Kasumi-1 (cell line): ENCODE results near the gene LOXL3.

ENCODE experiments used
- DNase-seq, 2 experiments: peaks; one replicate each; lab custom pipeline; 2025; lab: John Stamatoyannopoulos, UW

Gene LOXL3

GRCh38 chr2:74550231-74550630 lies 3.5 kb downstream of the LOXL3 start:
- no peak for DNase-seq

- DNase-seq: no peak
These were observed 4.6 kb downstream of the LOXL3 start for GRCh38 chr2:74548900-74549826.

- no peak for DNase-seq
These were observed 5.3 kb downstream of the LOXL3 start for GRCh38 chr2:74548285-74548899.

DNA sequence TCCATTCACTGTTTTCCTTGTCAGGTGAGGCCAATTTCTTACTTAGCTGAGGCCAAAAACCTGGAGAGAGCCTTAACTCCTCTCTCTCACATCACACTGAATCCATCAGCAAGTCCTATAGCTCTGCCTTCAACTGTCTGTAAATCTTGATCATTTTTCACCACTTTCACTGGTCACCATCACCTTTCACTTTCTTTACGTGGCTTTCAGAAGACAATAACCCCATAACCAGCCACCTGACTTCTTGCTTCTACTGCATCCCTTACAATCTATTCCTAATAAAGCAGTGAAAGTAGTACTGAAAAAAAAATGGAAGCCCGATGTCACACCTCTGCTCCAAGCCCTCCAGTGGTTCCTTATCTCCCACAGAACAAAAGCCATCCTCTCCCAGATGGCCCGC lies 7.7 kb downstream of the LOXL3 start:
- no peak for DNase-seq

DNA sequence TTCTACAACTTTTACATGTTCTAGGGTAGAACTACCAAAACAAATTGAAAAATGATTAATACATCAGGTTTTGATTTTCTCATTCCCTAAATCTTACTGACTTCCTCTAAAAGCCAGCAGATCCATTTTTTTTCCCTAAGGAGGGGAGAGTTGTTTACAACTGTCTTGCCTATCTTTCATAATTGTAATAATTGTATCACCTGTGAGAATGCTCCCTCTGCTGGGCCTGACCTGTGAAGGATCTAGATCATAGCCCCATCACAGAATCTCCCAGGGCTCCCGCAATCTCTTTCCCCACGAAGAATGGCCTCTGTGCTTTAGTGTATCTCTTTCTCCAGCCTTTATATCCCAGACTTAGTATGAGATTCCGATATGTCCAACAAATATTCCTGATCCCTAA lies 9.1 kb downstream of the LOXL3 start:
- DNase-seq: no peak

DNA sequence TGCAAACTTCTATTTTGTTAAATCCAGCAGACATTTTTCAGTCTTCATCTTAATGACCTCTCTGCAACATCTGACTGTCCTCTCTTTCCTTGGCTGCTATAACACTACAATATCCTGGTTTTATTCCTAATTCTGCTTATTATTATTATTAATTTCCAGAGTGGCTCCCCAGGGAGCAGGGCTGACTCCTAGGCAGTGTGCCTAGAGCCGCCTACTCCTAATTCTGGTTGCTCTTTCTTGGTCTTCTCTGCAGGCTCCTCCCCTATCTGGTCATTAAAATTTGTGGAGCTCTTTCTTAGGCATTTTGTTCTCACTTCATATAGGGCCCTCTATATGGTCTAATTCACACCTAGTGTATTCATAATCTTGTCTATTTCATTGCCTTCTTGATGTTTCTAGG lies 10.8 kb downstream of the LOXL3 start:
- no peak for DNase-seq

- DNase-seq: no peak
These were observed 13.5 kb downstream of the LOXL3 start for GRCh38 chr2:74540291-74540690.

GRCh38 chr2:74538881-74539339 lies 14.8 kb downstream of the LOXL3 start:
- DNase-seq: no peak

DNA sequence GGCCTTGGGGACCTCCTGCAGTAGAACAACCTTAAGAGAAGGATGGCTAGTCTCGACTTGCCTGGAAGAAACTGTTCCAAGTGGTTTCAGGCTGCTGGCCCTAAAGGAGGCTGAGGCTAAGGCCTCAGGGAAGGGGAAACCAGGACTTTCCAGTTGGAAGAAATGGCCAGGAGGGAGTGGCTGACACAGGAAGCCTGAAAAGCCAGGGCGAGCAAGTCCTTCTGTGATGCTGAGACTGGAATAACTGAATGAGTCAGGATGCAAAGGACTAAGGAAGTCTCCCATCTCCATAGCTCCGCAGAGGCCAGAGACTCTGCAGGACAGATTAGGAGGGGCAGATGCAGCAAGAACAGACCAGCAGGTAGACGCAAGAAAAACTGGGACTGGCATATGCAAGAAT lies 16.6 kb downstream of the LOXL3 start:
- no peak for DNase-seq

DNA sequence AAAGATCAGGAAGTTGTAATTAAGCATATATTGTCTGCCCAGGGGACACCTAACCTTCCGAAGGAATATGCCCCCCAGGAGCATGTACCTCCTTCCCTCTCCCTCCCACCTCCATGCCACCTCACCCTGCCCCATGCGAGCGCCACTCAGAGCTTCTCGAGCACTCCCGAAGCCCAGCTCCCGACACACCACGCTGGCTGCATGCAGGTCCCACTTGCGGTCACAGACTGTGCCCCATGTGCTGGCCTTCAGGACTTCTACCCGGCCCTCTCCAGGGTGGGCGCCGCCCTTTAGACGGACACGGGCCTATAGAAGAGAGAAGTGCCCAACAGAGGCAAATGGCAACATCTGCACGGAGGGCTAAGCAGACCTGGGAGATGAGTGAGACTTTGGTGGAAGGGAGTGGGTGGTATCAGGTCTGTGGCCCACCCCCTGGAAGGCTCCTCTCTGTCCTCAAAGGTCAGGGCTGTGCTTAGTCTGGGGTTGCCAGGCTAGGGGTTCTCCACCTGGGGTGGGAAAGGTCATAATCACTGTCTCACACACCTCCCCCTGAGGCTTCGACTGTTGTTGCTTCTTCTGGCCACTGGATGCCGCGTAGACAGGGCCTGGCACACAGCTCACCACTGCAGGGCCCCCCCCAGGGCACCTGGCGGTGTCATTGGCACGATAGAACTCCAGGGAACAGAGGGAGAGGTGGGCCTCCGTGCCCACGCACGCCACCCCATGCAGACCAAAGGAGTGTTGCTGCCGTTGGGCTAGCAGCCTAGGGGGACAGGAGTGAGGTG lies 17.4 kb downstream of the LOXL3 start:
- DNase-seq: no peak

- DNase-seq: no peak
These were observed 18.2 kb downstream of the LOXL3 start for GRCh38 chr2:74535440-74535965.

DNA sequence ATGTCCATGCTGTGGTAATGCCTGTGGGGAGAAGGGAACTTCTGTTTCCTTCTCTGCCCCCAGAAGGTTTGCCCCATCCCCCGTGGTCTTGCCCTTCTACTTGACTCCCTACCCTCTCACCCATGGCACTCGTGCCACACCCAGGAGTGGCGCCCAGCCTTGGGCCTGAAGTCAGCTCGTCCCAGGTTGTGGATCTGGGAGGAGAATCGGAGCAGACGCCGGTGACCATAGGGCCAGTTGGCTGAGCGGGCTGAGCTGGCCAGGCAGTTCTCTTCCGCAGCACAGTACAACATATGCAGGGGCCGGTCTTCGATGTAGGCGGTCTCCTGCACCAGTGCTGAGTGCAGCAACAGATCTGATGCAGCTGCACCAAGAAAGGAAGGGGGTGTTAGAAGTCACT lies 19.3 kb downstream of the LOXL3 start:
- DNase-seq: no peak

DNA sequence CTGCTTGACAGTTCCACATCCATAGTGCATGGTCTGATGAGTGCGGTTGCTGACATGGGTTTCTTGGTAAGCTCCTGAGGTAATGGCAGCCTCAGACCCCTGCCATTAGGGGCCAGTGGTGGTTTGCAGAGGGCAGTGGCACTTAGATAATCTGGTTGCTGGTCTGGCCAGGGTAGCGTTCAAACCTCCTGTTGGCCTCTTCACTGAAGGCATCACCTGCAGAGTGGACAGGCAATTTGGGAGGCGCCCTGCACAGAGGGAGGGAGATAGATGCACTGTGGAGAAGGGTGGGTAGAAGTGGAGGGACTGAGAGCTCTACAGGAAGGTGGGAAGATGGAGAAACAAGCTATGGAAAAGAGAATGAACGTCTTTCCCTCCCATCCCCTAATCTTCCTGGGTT lies 20.3 kb downstream of the LOXL3 start:
- DNase-seq: no peak

- DNase-seq: peak; percentile 45 to 66
These were observed 21.5 kb downstream of the LOXL3 start for GRCh38 chr2:74532222-74532621.

DNA sequence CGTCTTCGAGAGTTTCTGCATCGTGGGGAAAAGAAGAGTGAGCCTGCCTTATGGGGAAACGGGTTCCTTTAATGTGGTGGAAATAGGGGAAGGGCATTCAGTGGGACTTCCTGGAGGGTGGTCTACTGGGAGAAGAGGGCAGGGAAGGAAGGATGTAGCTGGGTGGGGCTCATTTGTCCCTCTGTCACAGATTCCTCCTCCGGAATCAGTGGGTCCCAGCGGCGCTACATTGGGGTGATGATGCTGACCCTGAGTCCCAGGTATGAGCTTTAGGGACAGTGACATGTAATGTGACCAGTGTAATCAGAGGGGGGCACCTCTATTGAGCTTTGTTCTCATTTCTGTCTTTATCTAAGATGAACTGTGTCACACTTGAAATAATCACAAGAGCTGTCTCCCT lies 22.1 kb downstream of the LOXL3 start:
- no peak for DNase-seq

DNA sequence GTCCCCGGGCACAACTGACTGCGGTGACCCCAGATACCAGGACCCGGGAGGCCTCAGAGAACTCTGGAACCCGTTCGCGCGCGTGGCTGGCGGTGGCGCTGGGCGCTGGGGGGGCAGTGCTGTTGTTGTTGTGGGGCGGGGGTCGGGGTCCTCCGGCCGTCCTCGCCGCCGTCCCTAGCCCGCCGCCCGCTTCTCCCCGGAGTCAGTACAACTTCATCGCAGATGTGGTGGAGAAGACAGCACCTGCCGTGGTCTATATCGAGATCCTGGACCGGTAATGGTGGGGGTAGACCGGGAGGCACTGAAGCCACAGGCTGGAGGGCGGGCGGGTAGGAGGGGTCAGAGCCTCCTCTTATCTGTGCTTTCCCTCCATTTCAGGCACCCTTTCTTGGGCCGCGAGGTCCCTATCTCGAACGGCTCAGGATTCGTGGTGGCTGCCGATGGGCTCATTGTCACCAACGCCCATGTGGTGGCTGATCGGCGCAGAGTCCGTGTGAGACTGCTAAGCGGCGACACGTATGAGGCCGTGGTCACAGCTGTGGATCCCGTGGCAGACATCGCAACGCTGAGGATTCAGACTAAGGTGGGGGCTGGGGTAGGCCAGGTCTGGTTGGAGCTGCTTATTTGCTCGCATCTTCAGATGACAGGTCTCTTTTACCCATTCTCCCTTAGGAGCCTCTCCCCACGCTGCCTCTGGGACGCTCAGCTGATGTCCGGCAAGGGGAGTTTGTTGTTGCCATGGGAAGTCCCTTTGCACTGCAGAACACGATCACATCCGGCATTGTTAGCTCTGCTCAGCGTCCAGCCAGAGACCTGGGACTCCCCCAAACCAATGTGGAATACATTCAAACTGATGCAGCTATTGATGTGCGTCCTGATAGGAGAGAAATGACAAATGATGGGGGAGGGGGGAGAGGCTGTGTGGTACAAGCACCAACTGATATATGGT lies 23.2 kb downstream of the LOXL3 start:
- peak; percentile 51 to 54 for DNase-seq

- DNase-seq: peak; percentile 97
These were observed 24.1 kb downstream of the LOXL3 start, which contains the start of the genes AUP1 and HTRA2 for GRCh38 chr2:74529357-74530238. Gene AUP1, minus strand, starts transcription at chr2:74529706. Its CDS starts 77 bp downstream, at chr2:74529629. Gene HTRA2, plus strand, starts transcription at chr2:74529933. Its CDS starts 74 bp downstream, at chr2:74530007.

- DNase-seq: no peak
These were observed 25.0 kb downstream of the LOXL3 start for GRCh38 chr2:74528600-74529356.

DNA sequence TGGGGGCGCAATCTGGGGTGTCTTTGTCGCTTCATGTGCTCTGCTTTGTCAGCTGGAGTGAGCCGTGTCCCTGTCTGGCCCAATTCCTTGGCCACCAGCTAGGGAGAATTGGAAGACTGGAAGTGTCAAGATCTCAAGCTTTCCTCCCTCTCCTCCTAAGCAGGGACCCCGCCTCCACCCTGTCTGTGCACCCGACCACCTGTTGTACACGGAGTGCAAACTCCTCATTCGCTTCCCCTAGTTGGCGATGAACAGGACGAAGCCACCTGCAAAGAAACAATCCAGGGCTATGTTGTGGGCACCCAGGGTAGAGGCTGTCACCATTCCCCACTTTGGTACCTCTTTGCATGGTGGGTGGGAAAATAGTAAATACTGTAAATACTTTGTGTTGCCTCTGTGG lies 26.0 kb downstream of the LOXL3 start:
- DNase-seq: no peak
